Loucy (cell line): Measurements from ENCODE around the gene TEPSIN.

Source experiments
- H2AFZ ChIP-seq: fragments of 200-600 bp; sonication (generic); 2 replicates; pipeline ENCODE4 v1.6.0; 2016; ENCODE audit warnings: antibody characterized with exemption, mild to moderate bottlenecking, low read length, moderate library complexity
- H3F3A ChIP-seq: fragments of 200-600 bp; 2 replicates; pipeline ENCODE4 v1.6.0; 2016; ENCODE audit warnings: antibody characterized with exemption, low read depth, mild to moderate bottlenecking
- H3K27me3 ChIP-seq: fragments of 200-600 bp; sonication (generic); 2 replicates; pipeline ENCODE4 v1.6.1; 2014; ENCODE audit warnings: low read length, mild to moderate bottlenecking; ENCODE audit not compliant: insufficient read depth, poor library complexity, severe bottlenecking
- H3K36me3 ChIP-seq: fragments of 200-600 bp; sonication (generic); 2 replicates; pipeline ENCODE4 v1.6.1; 2016; ENCODE audit warnings: low read length; ENCODE audit not compliant: insufficient read depth
- H3K4me1 ChIP-seq: fragments of 200-600 bp; sonication (generic); 2 replicates; pipeline ENCODE4 v1.5.1; 2014; ENCODE audit warnings: low read length, mild to moderate bottlenecking; ENCODE audit not compliant: insufficient read depth, poor library complexity, severe bottlenecking
- H3K4me2 ChIP-seq: fragments of 200-600 bp; sonication (generic); 2 replicates; pipeline ENCODE4 v1.6.0; 2014; ENCODE audit warnings: antibody characterized with exemption, low read length, low read depth, mild to moderate bottlenecking; ENCODE audit not compliant: poor library complexity, severe bottlenecking
- H3K4me3 ChIP-seq: fragments of 200-600 bp; sonication (generic); 2 replicates; pipeline ENCODE4 v1.5.1; 2014; ENCODE audit warnings: low read length, mild to moderate bottlenecking, mixed read lengths; ENCODE audit not compliant: poor library complexity, severe bottlenecking
- H3K79me2 ChIP-seq: fragments of 200-600 bp; sonication (generic); 2 replicates; pipeline ENCODE4 v1.6.1; 2014; ENCODE audit warnings: low read length; ENCODE audit not compliant: insufficient read depth
- H3K9ac ChIP-seq: fragments of 200-600 bp; sonication (generic); 2 replicates; pipeline ENCODE4 v1.6.0; 2014; ENCODE audit warnings: mild to moderate bottlenecking, low read depth, low read length, moderate library complexity; ENCODE audit not compliant: poor library complexity, severe bottlenecking
- H3K9me2 ChIP-seq: fragments of 200-600 bp; sonication (generic); replicated peaks from 2 replicates; pipeline ENCODE4 v1.6.1; 2016; ENCODE audit warnings: low read depth, low read length, mixed read lengths
- H3K9me3 ChIP-seq: fragments of 200-600 bp; sonication (generic); 2 replicates; pipeline ENCODE4 v1.6.1; 2014; ENCODE audit warnings: mild to moderate bottlenecking, antibody characterized with exemption, low read length, low read depth; ENCODE audit not compliant: insufficient read depth
- H4K20me1 ChIP-seq: fragments of 200-600 bp; sonication (generic); 2 replicates; pipeline ENCODE4 v1.6.0; 2014; ENCODE audit warnings: antibody characterized with exemption, low read length, mild to moderate bottlenecking; ENCODE audit not compliant: insufficient read depth, poor library complexity, severe bottlenecking
- EZH2phosphoT487 ChIP-seq: fragments of 200-600 bp; IDR thresholded peaks from 2 replicates; pipeline ENCODE4 v1.6.1; 2018; ENCODE audit warnings: antibody characterized with exemption, mild to moderate bottlenecking, moderate library complexity, borderline replicate concordance
- TF ChIP-seq, protein P1 (sequence below): fragments of 200-600 bp; sonication (generic); conservative IDR thresholded peaks from 2 replicates; pipeline ENCODE4 v1.5.1; 2014; ENCODE audit warnings: mild to moderate bottlenecking, antibody characterized with exemption, low read length

The TEPSIN gene, protein sequence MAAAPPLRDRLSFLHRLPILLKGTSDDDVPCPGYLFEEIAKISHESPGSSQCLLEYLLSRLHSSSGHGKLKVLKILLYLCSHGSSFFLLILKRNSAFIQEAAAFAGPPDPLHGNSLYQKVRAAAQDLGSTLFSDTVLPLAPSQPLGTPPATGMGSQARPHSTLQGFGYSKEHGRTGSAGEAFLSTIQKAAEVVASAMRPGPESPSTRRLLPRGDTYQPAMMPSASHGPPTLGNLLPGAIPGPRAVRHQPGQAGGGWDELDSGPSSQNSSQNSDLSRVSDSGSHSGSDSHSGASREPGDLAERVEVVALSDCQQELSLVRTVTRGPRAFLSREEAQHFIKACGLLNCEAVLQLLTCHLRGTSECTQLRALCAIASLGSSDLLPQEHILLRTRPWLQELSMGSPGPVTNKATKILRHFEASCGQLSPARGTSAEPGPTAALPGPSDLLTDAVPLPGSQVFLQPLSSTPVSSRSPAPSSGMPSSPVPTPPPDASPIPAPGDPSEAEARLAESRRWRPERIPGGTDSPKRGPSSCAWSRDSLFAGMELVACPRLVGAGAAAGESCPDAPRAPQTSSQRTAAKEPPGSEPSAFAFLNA

GRCh38 chr17:81238815-81239713 is at the start of gene TEPSIN, which contains the start of gene NDUFAF8:
TEPSIN (minus strand) TSS chr17:81239055; CDS start chr17:81239033, 22 bp downstream.
NDUFAF8 (plus strand) TSS chr17:81239318; CDS start chr17:81239364, 46 bp downstream.
- Histone ChIP-seq H3K36me3 (no peaks in the 10 kb centered on the region), H3K9ac (peak within 1 kb of the TSS; percentile 90), H4K20me1 (peaks cover 22% of the 10 kb centered on the region), H3K27me3 (no peaks in the 10 kb centered on the region), H3K4me1 (peaks cover 35% of the 10 kb centered on the region), H3K9me3 (no peaks in the 10 kb centered on the region), H3K79me2 (peaks cover 59% of the 10 kb centered on the region), H3F3A (no peaks in the 10 kb centered on the region), H3K4me3 (peak within 1 kb of the TSS; percentile 95), H2AFZ (peak within 1 kb of the TSS; percentile 90), H3K4me2 (peak within 1 kb of the TSS; percentile 97), H3K9me2 (no peaks in the 10 kb centered on the region)
- TF ChIP-seq EZH2phosphoT487 = no peak
- TF ChIP-seq, protein P1, sequence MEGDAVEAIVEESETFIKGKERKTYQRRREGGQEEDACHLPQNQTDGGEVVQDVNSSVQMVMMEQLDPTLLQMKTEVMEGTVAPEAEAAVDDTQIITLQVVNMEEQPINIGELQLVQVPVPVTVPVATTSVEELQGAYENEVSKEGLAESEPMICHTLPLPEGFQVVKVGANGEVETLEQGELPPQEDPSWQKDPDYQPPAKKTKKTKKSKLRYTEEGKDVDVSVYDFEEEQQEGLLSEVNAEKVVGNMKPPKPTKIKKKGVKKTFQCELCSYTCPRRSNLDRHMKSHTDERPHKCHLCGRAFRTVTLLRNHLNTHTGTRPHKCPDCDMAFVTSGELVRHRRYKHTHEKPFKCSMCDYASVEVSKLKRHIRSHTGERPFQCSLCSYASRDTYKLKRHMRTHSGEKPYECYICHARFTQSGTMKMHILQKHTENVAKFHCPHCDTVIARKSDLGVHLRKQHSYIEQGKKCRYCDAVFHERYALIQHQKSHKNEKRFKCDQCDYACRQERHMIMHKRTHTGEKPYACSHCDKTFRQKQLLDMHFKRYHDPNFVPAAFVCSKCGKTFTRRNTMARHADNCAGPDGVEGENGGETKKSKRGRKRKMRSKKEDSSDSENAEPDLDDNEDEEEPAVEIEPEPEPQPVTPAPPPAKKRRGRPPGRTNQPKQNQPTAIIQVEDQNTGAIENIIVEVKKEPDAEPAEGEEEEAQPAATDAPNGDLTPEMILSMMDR = no peak

DNA sequence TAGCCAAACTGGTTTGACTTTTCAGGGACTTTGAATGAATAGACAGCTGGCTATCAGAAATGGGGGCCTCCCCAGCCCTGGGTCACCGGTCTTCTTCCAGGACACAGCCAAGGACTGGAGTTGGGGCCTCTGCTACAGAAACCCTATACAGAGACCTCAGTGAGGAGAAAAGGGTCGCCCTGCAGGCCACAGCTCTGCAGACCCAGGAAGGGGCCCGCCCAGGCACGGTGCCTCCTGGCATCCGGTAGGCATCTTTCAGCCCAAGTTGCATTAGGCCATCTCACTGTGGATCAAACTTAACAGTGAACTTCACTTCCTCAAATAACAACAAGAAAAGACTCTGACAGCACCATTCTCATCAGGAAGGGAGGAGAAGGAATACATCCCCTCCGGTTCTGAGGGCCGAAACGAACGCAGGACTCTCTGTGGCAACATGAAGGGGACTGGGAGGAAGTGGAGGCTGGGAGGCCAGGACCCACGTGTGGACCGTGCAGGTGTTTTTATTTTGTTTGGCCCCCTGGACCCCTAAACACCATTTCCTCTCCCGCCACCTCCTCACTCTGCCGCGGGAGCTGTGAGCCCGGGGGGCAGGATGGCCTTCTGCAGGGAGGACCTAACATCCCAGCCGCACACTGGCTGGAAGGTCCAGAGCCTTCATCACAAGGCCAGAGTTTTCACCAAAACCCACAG is 49.0 kb upstream of the TEPSIN start:
- H3K9me2 ChIP-seq = no peaks in the 10 kb centered on the region
- H3K4me3 ChIP-seq = no peak overlapping the region
- no peaks in the 10 kb centered on the region for H3K27me3 ChIP-seq
- no peaks in the 10 kb centered on the region for H3K9me3 ChIP-seq
- H3F3A ChIP-seq = 0 out of 2 replicates have a peak, but pooled peaks cover 5% of the 10 kb centered on the region
- H3K4me2 ChIP-seq = no peak overlapping the region
- no peaks in the 10 kb centered on the region for H3K36me3 ChIP-seq
- H3K79me2 ChIP-seq = peaks cover 79% of the 10 kb centered on the region
- no peak overlapping the region for H2AFZ ChIP-seq
- TF ChIP-seq EZH2phosphoT487 = no peak
- TF ChIP-seq, protein P1 = no peak
- H4K20me1 ChIP-seq = no peaks in the 10 kb centered on the region
- H3K4me1 ChIP-seq = peaks cover 24% of the 10 kb centered on the region
- H3K9ac ChIP-seq = peak overlapping the region; percentile 12

- H3K4me3 ChIP-seq = no peak overlapping the region
- peaks cover 24% of the 10 kb centered on the region for H3K4me1 ChIP-seq
- H2AFZ ChIP-seq = no peak overlapping the region
- peaks cover 82% of the 10 kb centered on the region for H3K79me2 ChIP-seq
- H3K27me3 ChIP-seq = no peaks in the 10 kb centered on the region
- no peak overlapping the region for H3K4me2 ChIP-seq
- H3K9me3 ChIP-seq = no peaks in the 10 kb centered on the region
- H3K9ac ChIP-seq = peak overlapping the region; percentile 95
- 0 out of 2 replicates have a peak, but pooled peaks cover 5% of the 10 kb centered on the region for H3F3A ChIP-seq
- H4K20me1 ChIP-seq = no peaks in the 10 kb centered on the region
- H3K36me3 ChIP-seq = no peaks in the 10 kb centered on the region
- TF ChIP-seq EZH2phosphoT487 = no peak
- TF ChIP-seq, protein P1 = no peak
- H3K9me2 ChIP-seq = no peaks in the 10 kb centered on the region
Observed at GRCh38 chr17:81287152-81287551, 48.3 kb upstream of the TEPSIN start.
